Trophoblast cell (in vitro differentiated cells and primary cell): ENCODE results near the gene ARMC9.

ENCODE experiments used
- DNase-seq, 2 donors: peaks; one replicate each; pipeline ENCODE4 v3.0.0-alpha.2; 2016
- H2AFZ ChIP-seq: 2 replicates; pipeline ENCODE4 v1.6.1; 2013; ENCODE audit warnings: low read length, moderate library complexity, mild to moderate bottlenecking; ENCODE audit not compliant: insufficient read depth, poor library complexity
- H2AK5ac ChIP-seq: 2 replicates; pipeline ENCODE4 v1.6.1; 2013; ENCODE audit warnings: mild to moderate bottlenecking, low read length
- H2BK120ac ChIP-seq: 2 replicates; pipeline ENCODE4 v1.6.1; 2013; ENCODE audit warnings: low read length, mild to moderate bottlenecking, moderate library complexity; ENCODE audit not compliant: insufficient read depth, poor library complexity
- H2BK12ac ChIP-seq: 2 replicates; pipeline ENCODE4 v1.6.1; 2013; ENCODE audit warnings: mild to moderate bottlenecking, low read length, moderate library complexity
- H2BK5ac ChIP-seq: 2 replicates; pipeline ENCODE4 v1.6.1; 2013; ENCODE audit warnings: low read length, low read depth, moderate library complexity, mild to moderate bottlenecking; ENCODE audit not compliant: poor library complexity
- H3K14ac ChIP-seq: 2 replicates; pipeline ENCODE4 v1.6.1; 2013; ENCODE audit warnings: mild to moderate bottlenecking, low read length
- H3K18ac ChIP-seq: 2 replicates; pipeline ENCODE4 v1.6.1; 2013; ENCODE audit warnings: mild to moderate bottlenecking, low read length
- H3K23ac ChIP-seq: 2 replicates; pipeline ENCODE4 v1.6.1; 2013; ENCODE audit warnings: low read length
- H3K27ac ChIP-seq: 2 replicates; pipeline ENCODE4 v1.5.1; 2013; ENCODE audit warnings: low read depth, mild to moderate bottlenecking, inconsistent platforms, low read length, moderate library complexity
- H3K27me3 ChIP-seq: 2 replicates; pipeline ENCODE4 v1.6.1; 2013; ENCODE audit warnings: inconsistent platforms, mild to moderate bottlenecking, low read length, moderate library complexity; ENCODE audit not compliant: insufficient read depth
- H3K36me3 ChIP-seq, 2 experiments: 1 replicate in 1 of 2; 2 replicates in 1 of 2; pipeline ENCODE4 v1.6.1; 2013; ENCODE audit warnings: low read length in 2 of 2, mild to moderate bottlenecking in 2 of 2, moderate library complexity in 1 of 2; ENCODE audit not compliant: insufficient read depth in 2 of 2, control insufficient read depth in 1 of 2
- H3K4ac ChIP-seq: 2 replicates; pipeline ENCODE4 v1.6.1; 2013; ENCODE audit warnings: low read depth, mild to moderate bottlenecking, low read length, moderate library complexity
- H3K4me1 ChIP-seq, 2 experiments: 1 replicate in 1 of 2; 2 replicates in 1 of 2; pipeline ENCODE4 v1.6.1; 2013; ENCODE audit warnings: low read length in 2 of 2, mild to moderate bottlenecking in 2 of 2, moderate library complexity in 1 of 2; ENCODE audit not compliant: insufficient read depth in 2 of 2, control insufficient read depth in 1 of 2
- H3K4me2 ChIP-seq: 2 replicates; pipeline ENCODE4 v1.6.1; 2013; ENCODE audit warnings: inconsistent platforms, mild to moderate bottlenecking, low read length, moderate library complexity
- H3K4me3 ChIP-seq: 2 replicates; pipeline ENCODE4 v1.5.1; 2013; ENCODE audit warnings: mild to moderate bottlenecking, low read depth, low read length, inconsistent platforms
- H3K79me1 ChIP-seq: one replicate; pipeline ENCODE4 v1.6.1; 2013; ENCODE audit warnings: low read length
- H3K79me2 ChIP-seq: 2 replicates; pipeline ENCODE4 v1.6.1; 2013; ENCODE audit warnings: low read length, mild to moderate bottlenecking; ENCODE audit not compliant: control insufficient read depth, insufficient read depth, poor library complexity
- H3K9ac ChIP-seq: 2 replicates; pipeline ENCODE4 v1.6.1; 2013; ENCODE audit warnings: mild to moderate bottlenecking, low read length
- H3K9me3 ChIP-seq: 2 replicates; pipeline ENCODE4 v1.6.1; 2013; ENCODE audit warnings: low read depth, mild to moderate bottlenecking, control low read depth, inconsistent platforms, low read length; ENCODE audit not compliant: insufficient read depth
- H4K12ac ChIP-seq: 2 replicates; pipeline ENCODE4 v1.6.1; 2013; ENCODE audit warnings: low read depth, mild to moderate bottlenecking, low read length, moderate library complexity
- H4K8ac ChIP-seq: 2 replicates; pipeline ENCODE4 v1.6.1; 2013; ENCODE audit warnings: low read depth, mild to moderate bottlenecking, low read length, moderate library complexity
- H4K91ac ChIP-seq: one replicate; pipeline ENCODE4 v1.6.1; 2013; ENCODE audit warnings: low read depth, mild to moderate bottlenecking, low read length, moderate library complexity
- WGBS: extraction: QIAGEN DNeasy Blood & Tissue Kit; methylation state at CpG from one replicate; pipeline ENCODE4 v1.1.7; 2013; ENCODE audit warnings: missing lambda C conversion rate; ENCODE audit not compliant: insufficient read length, insufficient coverage; ENCODE audit errors: extremely low coverage; 5-methylcytosine and 5-hydroxymethylcytosine counted together

The ARMC9 gene

DNA sequence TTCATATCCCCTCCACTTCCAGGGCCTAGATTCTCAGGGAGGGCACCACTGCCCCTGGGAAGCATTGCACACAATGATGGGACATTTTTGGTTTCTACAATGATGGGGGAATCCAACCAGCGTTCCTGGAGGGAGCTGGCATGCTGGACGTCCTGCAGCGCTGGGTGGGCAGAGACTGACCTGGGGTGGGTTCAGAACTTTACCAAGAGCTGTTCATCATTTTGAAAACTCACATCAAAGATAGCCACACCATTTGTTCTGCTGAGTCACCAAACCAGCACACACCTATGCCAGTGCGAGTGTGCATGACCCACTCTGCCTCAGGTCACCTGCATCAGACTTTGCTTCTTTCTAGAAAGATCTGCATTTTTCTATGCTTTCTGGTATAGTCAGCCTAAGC is 14.1 kb upstream of the ARMC9 start:
- Histone ChIP-seq H4K91ac (no peak overlapping the region), H2AFZ (no peak overlapping the region), H3K14ac (no peak overlapping the region), H3K4me3 (no peak overlapping the region), H2BK120ac (no peak overlapping the region), H3K27ac (no peak overlapping the region), H2BK12ac (no peak overlapping the region), H3K23ac (no peak overlapping the region), H3K4me2 (no peak overlapping the region), H4K12ac (no peak overlapping the region), H2AK5ac (no peak overlapping the region), H3K9me3 (no peaks in the 10 kb centered on the region), H3K4me1 (no peaks in the 10 kb centered on the region), H4K8ac (no peak overlapping the region), H3K79me1 (no peaks in the 10 kb centered on the region), H3K4ac (no peak overlapping the region), H3K36me3 (no peaks in the 10 kb centered on the region), H2BK5ac (no peak overlapping the region), H3K27me3 (no peaks in the 10 kb centered on the region), H3K79me2 (no peaks in the 10 kb centered on the region), H3K9ac (no peak overlapping the region), H3K18ac (no peak overlapping the region)
- no CpG with 5 or more reads among the region's 4 CpGs for WGBS
- no peak for DNase-seq

DNA sequence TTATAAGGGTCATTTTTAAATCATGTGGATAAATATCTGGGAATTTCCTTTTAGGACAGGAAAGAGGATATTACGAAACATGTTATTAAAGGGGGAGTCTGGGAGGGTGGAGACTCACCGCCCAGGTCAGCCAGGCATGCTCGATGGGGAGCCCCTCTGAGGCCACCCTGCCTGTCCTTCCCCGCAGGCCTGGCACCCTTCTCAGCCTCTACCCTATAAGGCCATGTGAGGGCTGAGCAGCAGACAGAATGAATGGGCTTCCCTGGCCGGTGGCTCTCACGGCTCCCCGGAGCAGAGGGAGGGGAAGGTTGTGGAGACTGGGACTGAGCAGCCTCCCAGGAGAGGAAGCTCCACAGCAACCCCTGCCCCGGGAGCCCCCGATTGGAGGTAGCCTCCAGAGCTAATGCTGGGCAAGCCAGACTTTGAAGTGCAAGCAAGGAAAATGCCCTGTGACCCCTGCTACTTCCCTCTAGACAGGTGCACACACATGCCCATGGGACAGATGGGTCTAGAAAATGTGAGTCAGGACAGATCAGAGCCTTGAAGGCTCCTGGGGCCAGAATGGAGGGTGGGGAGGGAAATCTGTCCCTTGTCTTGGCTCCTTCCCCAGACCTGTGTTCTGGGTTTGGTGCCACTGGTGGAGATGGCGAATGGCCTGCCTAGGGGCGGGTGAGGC is 13.2 kb upstream of the ARMC9 start:
- H2BK12ac ChIP-seq = no peak overlapping the region
- H3K27me3 ChIP-seq = no peaks in the 10 kb centered on the region
- no peak overlapping the region for H3K4ac ChIP-seq
- no peaks in the 10 kb centered on the region for H3K79me2 ChIP-seq
- peaks cover 3% of the 10 kb centered on the region for H3K79me1 ChIP-seq
- H4K91ac ChIP-seq = no peak overlapping the region
- H2BK5ac ChIP-seq = no peak overlapping the region
- no peaks in the 10 kb centered on the region for H3K9me3 ChIP-seq
- no CpG with 5 or more reads among the region's 11 CpGs for WGBS
- H4K8ac ChIP-seq = no peak overlapping the region
- no peak overlapping the region for H3K4me2 ChIP-seq
- H3K9ac ChIP-seq = no peak overlapping the region
- no peaks in the 10 kb centered on the region for H3K36me3 ChIP-seq
- no peak overlapping the region for H2AK5ac ChIP-seq
- no peak overlapping the region for H3K27ac ChIP-seq
- no peaks in the 10 kb centered on the region for H3K4me1 ChIP-seq
- H3K23ac ChIP-seq = no peak overlapping the region
- no peak for DNase-seq
- H3K14ac ChIP-seq = no peak overlapping the region
- no peak overlapping the region for H4K12ac ChIP-seq
- H3K4me3 ChIP-seq = no peak overlapping the region
- H2BK120ac ChIP-seq = no peak overlapping the region
- H3K18ac ChIP-seq = no peak overlapping the region
- no peak overlapping the region for H2AFZ ChIP-seq

DNA sequence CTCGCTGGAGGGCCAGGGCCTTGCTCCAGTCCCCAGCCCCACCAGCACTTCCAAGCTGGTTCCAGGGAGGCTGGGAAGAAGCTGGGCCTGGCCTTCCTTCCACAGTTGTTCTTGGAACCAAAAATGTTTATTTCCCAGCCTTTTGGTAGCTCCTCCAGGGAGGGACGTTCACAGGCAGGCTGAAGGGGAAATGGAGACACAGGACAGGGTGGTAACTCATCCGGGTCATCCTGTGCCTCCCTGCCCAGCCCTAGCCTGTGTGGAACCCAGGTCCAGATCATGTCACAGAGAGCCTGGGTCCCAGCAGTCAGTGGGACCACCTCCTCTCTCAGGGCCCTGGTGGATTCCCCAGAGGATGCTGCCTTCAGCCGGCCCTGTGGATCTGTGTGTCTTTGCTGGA is 12.5 kb upstream of the ARMC9 start:
- Histone ChIP-seq H3K4ac (no peak overlapping the region), H2BK5ac (no peak overlapping the region), H3K14ac (no peak overlapping the region), H3K23ac (no peak overlapping the region), H3K18ac (no peak overlapping the region), H2AK5ac (no peak overlapping the region), H3K36me3 (no peaks in the 10 kb centered on the region), H3K4me1 (peaks cover 0 to 4% of the 10 kb centered on the region in 2 experiments), H3K9me3 (no peaks in the 10 kb centered on the region), H4K8ac (no peak overlapping the region), H3K79me2 (no peaks in the 10 kb centered on the region), H3K27me3 (no peaks in the 10 kb centered on the region), H3K4me2 (no peak overlapping the region), H3K9ac (no peak overlapping the region), H2AFZ (no peak overlapping the region), H2BK12ac (no peak overlapping the region), H3K27ac (no peak overlapping the region), H2BK120ac (no peak overlapping the region), H3K4me3 (no peak overlapping the region), H4K91ac (no peak overlapping the region), H4K12ac (no peak overlapping the region), H3K79me1 (peaks cover 9% of the 10 kb centered on the region)
- WGBS = no CpG with 5 or more reads among the region's 4 CpGs
- DNase-seq = no peak

DNA sequence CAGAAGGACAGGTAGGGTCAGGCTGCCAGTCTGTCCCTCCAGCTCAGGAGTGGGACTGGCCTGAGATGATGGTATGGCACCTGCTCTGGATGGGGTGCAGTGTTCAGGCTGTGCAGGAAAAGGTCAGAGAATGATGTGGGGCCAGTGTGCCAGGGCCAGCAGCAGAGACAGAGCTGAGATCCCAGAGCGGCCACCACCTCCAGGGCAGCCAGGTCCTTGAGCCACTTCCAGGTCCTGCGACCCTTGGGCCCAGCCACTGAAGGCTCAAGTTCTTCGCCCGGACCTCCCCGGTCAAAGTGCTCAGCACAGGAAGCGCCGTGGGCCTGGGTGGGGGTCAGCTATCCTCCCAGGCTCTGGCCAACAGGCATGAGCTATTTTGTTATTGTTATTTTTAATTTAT is 12.1 kb upstream of the ARMC9 start:
- Histone ChIP-seq H2BK12ac (no peak overlapping the region), H3K79me1 (peaks cover 11% of the 10 kb centered on the region), H3K79me2 (no peaks in the 10 kb centered on the region), H3K4ac (no peak overlapping the region), H3K4me2 (no peak overlapping the region), H3K27me3 (no peaks in the 10 kb centered on the region), H4K8ac (no peak overlapping the region), H3K9me3 (no peaks in the 10 kb centered on the region), H3K4me1 (peaks cover 0 to 5% of the 10 kb centered on the region in 2 experiments), H2BK5ac (no peak overlapping the region), H4K91ac (no peak overlapping the region), H2BK120ac (no peak overlapping the region), H3K9ac (no peak overlapping the region), H2AFZ (no peak overlapping the region), H4K12ac (no peak overlapping the region), H3K4me3 (no peak overlapping the region), H3K36me3 (no peaks in the 10 kb centered on the region), H3K23ac (no peak overlapping the region), H2AK5ac (no peak overlapping the region), H3K14ac (no peak overlapping the region), H3K18ac (no peak overlapping the region), H3K27ac (no peak overlapping the region)
- DNase-seq = no peak
- WGBS = no CpG with 5 or more reads among the region's 7 CpGs
